GM21515 (cell line): ENCODE measurements around the gene BAIAP2.

Experiments
- ATAC-seq: cut with Tn5 transposase; IDR thresholded peaks from one replicate; pipeline ENCODE4 v1.9.1; 2021; ENCODE audit not compliant: unreplicated experiment

Gene BAIAP2

DNA sequence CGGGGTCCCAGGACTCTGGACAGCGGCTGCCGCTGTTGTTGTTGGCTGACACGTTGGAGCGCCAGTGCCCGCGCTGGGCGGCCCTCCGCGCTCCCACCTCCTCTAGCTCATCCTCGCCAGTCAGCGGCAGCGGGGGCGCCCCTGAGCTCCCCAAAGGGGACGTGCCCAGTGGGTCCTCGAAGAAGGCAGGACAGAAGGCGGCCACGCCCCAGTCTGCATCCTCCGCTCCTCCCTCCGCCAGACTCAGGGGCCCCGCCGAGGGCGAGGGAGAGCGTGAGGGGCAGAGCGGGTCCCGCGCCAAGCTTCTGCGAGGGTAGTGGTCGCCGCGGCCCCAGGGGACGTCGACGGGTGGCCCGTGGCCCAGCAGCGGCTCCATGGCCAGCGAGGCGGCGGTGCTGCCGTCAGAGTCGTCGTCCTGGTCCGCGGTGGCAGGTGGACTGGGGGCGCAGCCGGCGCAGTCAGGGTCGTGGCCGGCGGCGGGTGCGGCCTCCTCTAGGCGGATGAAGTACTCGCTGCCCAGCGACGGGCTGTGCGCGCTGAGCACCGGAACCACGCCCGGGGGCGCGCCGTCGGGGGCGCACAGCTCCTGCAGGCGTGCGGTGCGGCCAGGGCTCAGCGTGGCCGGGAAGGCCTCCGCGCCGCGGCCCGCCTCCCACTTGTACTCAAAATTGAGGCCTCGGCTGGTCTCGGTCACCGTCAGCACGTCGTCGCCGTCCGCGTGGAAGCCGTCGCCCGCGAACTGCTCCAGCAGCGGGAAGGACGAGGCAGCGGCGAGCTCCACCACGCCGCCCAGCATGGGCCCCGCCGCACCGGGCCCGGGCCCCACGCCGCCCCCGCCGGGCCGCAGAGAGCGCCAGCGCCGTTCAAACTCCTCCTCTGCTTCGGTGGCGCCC is 87.1 kb downstream of the BAIAP2 start:
- no peak for ATAC-seq

DNA sequence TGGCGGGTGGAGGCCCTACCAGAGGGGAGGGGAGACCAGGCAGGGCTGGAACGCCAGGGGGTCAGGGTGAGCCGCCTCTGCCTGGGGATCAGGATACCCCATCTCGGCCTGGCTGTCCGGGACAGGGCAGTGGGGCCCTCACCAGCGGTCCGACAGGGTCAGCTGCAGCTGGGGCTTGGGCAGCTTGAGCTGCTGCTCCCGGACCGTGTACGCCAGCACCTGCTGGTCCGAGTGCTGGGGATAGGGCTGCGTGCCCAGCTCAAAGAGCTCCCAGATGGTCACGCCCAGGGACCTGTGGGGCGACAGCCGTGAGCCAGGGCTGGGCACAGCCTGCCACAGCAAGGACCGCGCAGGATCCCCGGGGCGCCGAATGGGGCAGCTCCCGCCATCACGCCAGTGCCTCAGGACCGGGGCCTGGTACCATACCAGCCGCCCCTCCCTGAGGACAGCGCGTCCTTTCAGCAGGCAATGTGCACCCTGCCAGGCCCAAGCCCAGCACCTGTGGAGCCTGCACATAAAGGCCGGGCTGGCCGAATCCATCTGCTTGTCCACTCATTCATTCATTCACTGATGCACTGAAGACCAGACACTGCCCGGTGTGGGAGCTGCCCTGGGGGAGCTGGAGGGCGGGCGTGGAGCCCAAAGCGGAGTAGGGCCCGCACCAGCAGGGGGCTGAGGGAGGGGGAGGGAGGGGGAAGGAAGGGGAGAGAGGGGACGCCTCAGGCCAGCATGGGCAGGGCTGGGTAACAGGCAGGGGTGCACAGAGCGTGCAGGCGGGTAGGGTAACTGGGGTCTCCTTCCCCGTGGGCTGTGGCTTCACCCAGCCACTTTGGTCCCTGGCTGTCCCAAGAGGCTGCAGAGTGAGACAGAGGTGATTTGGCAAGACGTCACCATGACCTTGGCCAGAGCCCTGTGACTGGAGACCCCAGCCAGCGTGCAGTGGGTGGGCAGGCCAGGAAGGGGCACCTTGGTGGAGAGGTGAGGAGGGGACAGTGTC is 88.4 kb downstream of the BAIAP2 start:
- ATAC-seq, result no peak

DNA sequence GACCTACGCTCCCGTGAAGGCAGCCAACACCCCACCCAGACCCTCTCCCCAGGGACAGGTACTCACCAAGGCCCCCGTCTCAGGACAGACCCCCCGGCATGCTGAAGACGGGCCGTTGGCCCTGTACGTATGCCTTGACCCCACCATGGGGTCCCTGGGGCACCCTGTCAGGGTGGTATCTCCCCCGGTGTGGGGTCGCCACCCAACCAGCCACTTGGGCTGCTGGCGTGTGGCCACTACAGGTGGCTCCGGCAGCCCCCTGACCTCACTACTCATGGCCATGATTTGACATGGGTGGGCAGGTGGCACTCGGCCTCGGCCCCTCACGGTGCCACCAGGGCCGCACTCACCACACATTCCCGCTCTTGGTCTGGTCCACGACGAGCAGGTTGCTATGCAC is 89.4 kb downstream of the BAIAP2 start:
- ATAC-seq, result no peak

DNA sequence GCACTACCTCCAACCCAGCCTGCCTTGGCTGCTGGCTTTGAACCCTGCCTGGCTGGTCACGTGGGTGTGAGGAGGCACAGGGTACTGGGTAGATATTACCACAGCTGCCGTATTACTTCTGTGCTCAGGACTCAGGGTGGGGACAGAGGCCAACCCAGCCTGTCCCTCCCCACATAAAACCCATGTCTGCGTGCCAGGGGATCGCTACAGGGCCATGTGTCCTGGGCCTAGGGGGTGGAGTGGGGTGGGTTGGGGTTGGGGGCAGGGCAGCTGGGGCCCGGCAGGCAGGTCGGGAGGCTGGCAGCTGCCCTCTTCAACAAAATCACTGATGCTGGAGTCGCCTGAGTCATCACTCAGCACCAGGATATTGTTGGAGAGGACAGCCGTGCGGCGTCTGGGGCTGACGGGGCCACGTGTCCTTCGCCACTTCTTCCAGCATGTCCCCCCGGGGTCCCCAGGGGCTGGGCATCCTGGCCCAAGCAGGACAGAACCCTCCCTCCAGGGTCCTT is 90.7 kb downstream of the BAIAP2 start:
- no peak for ATAC-seq

DNA sequence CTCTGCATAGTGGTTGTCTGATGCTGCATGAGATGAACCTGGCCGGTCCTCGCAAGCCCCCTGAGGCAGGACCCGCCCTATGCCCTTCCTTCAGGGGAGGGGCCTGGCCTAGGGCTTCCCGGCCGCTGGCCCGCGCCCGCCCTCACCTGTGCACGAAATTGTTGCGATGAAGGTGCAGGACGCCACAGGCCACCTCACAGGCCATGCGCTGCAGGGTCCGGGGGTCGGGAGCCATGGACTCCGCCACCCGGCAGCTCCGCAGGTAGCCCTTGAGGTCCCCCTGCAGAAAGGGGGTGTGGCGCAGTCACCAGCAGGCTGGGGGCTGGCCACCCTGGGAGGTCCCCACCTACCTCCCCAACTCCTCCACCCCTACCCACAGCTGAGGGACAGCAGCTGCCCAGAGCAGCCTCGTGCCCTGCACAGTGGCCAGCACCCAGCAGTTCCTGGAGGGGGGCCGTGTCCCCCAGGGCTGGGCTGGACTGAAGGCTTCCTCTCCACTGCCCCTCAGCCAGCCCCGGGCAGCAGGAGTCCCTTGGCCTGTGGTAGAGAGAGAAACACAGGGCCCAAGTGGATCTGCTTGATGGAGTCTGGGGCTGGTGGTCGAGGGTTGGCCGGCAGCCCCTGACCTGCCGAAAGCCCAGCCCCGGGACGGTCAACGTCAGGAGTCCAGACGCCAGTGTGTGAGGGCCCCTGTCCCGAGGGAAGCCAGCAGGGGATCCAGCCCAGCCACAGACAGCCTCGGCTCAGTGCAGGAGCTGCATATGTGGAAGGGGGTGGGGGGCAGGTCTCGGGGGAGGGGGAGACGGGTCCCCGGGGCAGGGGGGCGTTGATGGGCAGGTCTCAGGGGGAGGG is 91.6 kb downstream of the BAIAP2 start:
- no peak for ATAC-seq

DNA sequence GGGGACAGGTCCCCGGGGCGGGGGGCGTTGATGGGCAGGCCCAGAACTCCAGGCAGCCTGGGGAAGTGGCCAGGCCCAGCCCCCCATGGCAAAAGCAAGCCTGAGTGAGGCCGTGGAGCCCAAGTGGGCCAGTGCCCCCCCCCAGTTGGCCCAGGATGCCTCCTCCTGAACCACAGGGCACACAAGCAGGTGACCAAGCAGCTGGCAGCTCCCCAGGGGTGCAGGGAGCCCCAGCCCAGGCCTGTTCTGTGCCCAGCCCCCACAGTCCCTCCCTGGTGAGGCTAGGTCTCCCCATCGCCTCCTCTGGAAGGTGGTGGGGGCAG is 92.1 kb downstream of the BAIAP2 start:
- ATAC-seq, result no peak

DNA sequence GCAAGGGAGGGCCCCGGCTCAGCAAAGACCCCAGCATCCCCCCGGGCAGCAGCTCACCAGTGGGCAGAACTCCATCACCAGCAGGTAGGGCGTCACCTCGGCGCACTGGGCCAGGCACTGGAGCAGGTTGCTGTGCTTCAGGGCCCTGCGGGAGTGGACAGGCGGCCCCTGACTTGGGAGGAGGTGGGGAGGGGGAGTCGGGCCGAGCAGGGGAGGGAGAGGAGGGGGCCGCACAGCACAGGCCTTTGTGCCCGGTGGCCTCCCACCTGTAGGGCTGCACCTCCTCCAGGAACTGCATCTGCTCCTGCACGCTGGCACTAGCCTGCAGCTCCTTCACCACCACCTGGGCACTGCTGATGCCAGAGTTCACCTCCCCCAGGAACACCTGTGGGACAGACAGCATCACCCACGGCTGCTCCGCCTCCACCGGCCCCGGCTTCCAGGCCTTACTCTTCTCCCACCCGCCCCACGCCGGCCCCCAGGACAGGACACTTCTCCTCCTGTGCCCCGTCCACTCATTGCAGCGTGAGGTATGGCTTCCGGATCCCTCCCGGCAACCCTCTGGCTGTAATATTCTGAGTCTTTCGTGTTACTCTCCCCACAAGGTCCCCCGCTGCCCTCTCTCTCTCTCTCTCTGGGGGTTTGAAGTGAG is 92.7 kb downstream of the BAIAP2 start:
- no peak for ATAC-seq

DNA sequence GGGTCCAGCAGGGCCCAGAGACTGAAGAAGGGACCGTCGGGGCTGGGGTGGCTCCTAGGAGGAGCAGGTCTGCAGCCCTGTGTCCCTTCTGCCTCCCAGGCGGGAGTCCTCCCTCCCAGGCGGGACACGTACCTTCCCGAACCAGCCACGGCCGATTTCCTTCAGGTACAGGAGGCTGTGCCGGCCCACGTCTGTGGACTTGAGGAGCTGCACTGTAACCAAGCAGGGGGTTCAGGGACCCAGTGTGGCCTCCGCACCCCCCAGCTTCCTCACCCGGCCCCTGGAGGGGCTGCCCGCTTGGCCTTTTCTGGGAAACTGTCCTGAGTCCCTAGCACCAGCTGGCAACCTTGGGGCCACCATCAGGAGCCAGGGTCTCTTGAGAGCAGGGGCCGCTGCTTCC is 93.4 kb downstream of the BAIAP2 start:
- no peak for ATAC-seq

DNA sequence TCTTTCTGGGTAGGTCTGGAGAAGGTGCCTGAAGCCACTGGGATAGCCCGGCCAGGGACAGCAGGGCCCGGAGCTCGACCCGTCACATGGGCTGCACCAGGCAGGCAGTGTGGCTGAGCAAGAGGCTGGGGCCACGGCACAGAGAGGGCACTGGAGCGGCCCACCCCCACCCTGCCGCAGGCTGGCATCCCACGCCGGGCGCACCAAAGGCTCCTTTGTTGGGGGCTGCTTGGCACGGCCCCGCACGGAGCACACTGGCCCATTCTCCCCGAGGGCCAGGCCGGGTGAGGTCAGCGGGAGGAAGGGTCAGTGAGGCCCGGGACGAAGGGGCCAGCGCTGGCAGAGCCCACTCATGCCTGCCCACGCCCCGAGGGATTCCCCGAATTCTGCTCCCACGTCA is 93.8 kb downstream of the BAIAP2 start:
- no peak for ATAC-seq

DNA sequence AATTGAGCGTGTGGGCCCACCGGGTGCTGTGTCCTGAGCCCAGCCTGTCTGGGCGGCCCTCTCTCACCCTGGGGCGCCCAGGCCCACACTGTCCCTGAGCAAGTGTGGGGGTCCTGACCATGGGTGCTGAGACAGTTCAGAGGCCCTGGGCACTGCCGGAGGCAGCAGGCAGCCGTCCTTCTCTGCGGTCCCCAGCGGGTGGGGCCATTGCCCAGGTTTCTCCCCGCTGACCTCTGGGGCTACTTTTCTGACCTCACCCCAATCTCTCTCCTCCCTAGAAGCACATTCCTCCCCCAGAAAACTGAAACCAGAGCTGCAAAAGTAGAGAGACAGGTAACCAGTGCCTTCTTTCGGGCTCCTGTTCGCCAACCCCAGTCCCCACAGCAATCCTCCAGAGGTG is 94.3 kb downstream of the BAIAP2 start:
- ATAC-seq, result no peak

DNA sequence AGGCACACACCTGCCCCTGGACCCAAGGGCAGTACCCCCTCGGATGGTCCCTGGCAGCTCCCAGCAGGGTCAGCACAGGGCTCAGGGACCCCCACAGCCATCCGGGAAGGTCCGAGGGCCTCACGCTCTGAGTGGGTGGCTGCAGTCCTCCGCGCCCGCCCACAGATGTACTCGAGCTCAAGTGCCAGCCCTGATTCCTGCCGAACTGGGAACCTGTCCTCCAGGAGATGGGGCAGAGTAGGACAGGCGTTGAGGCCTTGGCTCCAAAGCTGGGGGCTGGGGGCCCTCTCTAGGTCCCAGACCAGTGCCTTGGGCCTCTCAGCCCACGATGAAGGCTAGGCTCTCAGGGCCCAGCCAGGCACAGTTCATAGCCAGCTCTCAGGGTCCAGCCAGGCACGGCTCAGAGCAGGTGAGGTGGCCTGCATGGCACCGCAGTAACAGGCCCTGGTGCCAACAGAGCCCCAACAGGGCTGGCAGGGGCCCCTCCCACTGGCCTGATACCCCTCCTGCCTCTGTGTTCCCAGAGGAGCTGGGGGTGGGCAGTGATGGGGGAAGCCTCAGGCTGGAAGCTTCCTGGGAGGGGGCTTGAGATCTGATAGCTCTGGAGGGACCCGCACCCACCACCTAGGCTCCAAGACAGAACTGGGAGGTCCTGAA is 94.9 kb downstream of the BAIAP2 start:
- no peak for ATAC-seq

DNA sequence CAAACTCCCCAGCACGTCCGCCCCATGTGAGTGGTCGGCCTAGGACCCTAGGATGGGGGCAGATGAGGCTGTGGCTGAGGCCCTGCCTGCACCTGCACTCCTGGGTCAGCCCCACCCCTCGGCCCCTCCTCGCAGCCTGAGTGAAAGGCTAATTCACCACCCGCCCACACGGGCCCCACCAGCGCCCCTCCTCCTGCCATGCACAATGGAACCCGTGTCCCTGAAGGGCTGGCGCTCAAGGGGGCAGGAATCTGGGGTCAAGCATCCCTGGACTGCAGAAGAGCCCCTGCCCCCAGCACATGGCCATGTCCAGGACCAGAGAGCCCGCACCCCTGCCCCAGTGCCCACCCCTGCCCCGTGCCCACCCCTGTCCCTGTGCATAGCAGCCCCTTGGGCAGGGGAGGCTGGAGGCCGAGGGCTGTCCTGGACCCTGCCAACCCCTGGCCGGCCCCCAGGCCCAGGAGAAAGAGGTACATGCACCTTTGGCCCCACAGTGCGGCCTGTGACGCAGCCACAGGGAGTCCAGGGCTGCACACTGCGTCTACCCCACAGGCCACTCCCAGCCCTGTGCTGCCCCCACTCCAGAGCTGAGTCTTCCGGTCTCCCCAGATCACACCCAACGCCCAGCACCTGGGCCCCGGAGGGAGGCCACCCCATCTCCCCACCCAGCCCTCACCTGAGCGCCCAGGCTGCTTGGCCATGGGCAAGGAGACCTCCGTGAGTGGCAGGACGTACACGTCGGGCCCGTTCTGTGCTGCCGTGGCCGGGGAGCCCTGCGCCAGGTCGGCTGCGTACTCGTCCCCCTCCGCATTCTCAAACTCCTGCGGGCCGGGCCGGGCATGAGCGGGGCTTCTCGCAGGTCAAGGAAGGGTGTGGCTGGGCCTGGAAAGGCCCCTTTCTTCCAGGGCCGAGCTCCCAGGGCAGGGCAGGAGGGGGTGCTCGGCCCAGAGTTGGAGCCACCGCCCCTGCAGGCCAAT is 95.7 kb downstream of the BAIAP2 start:
- ATAC-seq, result no peak

DNA sequence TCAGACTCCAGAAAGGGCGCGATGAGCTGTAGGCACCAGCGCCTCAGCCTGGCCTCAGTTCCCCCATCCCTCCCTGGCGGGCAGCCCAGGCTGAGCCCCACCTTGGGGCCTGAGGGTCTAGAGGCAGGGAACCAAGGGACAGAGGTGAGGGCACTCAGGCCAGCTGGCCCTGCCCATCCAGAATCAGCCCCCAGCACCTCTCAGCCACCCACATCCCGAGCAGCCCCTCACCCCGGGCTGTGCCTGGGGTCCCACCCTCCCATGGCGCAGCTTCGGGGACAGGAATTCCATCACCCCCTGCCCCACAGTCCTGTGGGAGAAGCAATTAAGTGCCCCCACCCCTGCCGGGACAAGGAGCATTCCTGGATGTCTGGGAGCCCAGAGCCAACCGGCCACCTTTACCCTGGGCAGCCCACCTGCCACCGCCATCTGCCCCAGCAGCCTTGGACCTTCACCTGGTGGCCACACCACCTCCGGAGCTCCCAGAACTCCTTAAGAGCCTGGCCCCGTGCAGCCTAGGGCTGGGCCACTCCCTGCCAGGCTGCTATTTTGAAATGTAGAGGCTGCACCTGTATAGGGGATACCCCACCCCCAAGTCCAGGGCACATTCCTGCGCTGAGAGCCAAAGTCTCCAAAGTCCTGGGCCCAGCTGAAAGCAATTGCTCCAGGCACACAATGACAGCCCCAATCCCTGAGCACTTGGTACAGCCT is 96.7 kb downstream of the BAIAP2 start:
- no peak for ATAC-seq

DNA sequence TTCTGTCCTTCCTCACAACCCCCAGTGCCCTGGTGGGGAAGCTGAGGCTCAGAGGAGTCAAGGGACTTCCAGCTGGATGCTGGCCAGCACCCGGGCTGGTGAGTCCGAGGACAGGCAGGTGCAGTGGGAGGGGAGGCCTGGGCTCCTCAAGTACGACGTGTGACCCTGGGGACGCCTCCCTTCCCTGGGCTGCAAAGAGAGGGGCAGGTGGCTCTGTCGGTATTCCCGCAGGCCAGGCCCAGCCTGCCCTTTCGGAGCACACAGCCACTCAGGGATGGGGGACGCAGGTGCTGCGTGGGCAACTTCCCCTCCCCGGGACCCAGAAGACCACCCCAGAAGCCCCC is 97.2 kb downstream of the BAIAP2 start:
- no peak for ATAC-seq

DNA sequence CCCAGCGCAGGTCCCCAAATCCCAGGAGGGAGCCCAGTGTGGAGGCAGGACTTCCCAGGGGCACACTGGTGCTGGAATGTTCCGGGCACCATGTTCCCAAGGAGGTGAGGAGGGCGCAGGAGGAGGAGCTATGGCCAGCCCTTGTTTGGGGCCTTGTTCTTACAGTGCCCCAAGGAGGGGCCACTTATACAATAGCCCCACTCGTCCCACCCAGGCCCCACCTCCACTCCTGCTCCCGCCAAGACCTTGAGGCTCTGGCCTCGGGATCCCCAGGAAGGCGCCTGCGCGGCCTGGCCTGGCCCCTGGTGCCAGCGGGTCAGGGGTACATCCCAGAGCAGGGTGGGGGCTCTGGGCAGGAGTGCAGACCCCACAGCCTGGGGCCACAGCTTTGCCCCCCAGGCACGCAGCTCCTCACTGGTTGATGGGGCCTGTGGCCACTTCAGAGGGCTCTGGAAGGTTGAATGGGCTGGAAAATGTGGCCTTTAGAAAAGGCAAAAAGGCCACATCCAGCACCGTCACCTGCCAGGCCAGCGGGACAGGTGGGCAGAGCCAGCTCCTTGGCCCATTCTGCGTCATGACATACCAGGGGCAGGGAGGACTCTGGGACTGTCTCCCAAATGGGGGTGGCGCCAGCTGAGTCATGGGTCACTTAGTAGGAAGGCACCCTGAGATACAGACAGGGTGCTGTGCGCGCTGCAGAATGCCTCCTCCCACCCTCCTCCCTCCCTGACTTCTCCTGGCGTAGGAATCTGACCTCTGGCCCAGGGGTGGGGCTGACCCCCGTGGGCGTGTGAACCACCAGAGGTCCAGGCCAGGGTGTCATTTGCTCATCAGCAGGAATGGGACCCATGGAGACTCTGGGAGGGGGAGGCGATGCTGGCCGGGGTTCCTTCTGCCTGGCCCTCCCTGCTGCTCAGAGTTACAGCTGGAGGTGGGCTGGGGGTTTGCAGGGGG is 98.1 kb downstream of the BAIAP2 start:
- ATAC-seq, result no peak

DNA sequence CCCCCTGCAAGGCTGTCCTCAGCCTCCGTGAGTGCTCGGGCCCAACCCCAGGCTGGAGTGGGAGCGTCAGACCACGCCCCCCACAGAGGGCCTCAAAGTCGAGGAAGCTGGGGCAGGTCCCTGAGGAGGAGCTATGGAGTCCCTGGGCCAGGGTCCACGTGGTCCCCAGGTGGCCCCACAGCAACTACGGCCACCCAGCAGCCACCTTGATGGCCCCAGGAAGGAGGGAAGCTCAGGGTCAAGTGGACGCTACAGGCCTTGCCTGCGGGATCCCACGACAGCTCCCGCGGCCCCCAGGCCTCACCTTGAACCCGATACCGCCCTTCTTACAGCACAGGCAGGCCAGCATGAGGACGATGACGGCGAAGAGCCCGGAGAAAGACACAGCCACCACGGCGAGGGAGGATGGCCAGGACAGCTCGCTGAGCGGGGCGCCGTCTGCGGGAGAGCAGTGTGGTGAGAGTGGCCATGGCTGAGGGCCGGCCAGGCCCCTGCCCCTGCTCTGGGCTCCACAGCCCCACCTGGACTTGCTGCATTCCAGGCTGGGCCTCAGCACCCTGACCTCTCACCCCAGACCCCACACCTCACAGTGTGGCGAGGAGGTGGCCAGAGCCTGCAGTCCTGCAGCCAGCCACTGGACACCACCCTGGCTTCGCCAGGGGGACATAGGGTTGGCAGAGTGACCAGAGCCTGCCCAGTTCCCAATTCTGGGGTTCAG is 99.3 kb downstream of the BAIAP2 start:
- ATAC-seq, result no peak
